GM12875 (cell line): ENCODE measurements around the gene VCAN.

ENCODE experiments used
- H3K4me3 ChIP-seq: one replicate; pipeline ENCODE4 v1.5.1; 2011; ENCODE audit warnings: low read depth, low read length, control low read depth
- TF ChIP-seq, protein P1 (sequence below): IDR thresholded peaks from 2 replicates; pipeline ENCODE4 v1.5.1; 2011; ENCODE audit warnings: low read depth, mild to moderate bottlenecking, control low read depth, inconsistent platforms, low read length, moderate library complexity, borderline replicate concordance; ENCODE audit not compliant: insufficient read depth

VCAN gene

DNA sequence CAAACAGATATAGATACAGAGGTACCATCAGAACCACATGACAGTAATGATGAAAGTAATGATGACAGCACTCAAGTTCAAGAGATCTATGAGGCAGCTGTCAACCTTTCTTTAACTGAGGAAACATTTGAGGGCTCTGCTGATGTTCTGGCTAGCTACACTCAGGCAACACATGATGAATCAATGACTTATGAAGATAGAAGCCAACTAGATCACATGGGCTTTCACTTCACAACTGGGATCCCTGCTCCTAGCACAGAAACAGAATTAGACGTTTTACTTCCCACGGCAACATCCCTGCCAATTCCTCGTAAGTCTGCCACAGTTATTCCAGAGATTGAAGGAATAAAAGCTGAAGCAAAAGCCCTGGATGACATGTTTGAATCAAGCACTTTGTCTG is 69.2 kb downstream of the VCAN start:
- no peak overlapping the region for H3K4me3 ChIP-seq
- TF ChIP-seq, protein P1, sequence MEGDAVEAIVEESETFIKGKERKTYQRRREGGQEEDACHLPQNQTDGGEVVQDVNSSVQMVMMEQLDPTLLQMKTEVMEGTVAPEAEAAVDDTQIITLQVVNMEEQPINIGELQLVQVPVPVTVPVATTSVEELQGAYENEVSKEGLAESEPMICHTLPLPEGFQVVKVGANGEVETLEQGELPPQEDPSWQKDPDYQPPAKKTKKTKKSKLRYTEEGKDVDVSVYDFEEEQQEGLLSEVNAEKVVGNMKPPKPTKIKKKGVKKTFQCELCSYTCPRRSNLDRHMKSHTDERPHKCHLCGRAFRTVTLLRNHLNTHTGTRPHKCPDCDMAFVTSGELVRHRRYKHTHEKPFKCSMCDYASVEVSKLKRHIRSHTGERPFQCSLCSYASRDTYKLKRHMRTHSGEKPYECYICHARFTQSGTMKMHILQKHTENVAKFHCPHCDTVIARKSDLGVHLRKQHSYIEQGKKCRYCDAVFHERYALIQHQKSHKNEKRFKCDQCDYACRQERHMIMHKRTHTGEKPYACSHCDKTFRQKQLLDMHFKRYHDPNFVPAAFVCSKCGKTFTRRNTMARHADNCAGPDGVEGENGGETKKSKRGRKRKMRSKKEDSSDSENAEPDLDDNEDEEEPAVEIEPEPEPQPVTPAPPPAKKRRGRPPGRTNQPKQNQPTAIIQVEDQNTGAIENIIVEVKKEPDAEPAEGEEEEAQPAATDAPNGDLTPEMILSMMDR: no peak

DNA sequence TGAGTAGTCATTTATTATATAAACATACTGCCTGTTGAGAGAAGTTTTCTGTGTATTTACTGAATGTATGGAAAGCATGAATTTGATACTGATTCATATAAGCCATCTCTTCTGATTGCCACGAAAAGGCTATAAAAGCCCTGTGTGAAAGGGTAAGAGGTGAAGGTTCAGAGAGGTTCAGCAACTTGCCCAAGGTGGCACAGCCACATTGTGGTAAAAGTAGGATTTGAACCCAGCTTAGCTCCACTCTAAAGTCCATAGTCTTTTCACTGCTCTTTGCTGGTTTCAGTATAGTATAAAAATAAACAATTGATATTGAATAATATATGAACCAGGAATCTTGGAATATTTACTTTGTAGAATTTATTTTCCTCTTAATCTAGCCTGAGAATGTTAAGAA is 71.3 kb downstream of the VCAN start:
- no peak overlapping the region for H3K4me3 ChIP-seq

DNA sequence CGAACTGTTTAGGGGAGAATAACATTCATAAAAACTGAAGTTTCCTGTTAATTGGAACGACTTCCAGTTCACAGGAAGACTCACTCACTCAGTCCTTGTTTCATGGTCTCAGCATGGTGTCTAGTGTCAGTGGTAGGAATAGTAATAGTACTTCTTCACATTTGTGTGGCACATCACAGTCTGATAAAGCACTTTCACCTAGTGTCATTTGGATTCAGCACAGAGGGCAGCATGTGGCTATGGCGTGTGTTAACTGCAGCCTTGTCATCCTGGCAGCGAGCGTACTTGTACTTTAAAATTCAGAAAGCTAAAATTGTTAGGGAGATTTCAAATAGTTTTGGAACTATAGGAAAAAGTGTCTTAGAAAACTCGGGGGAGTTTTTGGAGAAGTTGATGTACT is 72.4 kb downstream of the VCAN start:
- TF ChIP-seq, protein P1: no peak

More for the DNA sequence above, 71.3 kb downstream of the VCAN start:
- TF ChIP-seq, protein P1: no peak

DNA sequence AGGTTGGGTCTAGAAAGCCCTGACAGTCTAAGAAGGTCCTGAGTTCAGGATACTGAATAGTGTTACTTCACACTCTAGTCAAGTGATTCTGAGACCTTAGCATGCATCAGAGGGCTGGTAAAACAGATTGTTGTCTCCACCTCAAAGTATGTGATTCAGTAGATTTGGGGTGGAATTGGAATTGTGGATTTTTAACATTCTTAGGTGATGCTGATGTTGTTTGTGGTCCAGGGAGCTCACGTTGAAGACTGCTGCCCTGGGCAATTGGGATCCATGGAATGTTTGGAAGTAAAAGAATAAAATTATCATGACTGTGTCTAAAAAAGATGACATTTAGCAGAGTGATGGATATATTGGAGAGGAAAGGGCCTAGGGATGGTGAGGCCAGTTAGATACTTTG is 75.6 kb downstream of the VCAN start:
- no peak overlapping the region for H3K4me3 ChIP-seq
- TF ChIP-seq, protein P1: no peak

More for the DNA sequence above, 72.4 kb downstream of the VCAN start:
- H3K4me3 ChIP-seq: no peak overlapping the region

DNA sequence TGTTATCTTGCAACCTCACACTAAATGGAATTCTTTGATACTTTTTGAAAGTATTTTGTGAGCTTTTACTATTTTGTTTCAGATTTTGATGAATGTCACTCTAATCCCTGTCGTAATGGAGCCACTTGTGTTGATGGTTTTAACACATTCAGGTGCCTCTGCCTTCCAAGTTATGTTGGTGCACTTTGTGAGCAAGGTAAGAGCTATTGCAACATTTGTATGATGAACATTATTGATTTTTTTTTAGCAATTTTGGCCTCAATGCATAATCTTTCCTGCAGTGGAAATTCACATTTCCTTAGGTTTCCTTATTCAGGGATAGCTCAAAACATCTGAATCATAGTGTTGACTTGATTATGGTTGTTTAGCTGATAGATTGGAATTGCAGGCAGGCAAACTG is 76.3 kb downstream of the VCAN start:
- no peak overlapping the region for H3K4me3 ChIP-seq
- TF ChIP-seq, protein P1: no peak

DNA sequence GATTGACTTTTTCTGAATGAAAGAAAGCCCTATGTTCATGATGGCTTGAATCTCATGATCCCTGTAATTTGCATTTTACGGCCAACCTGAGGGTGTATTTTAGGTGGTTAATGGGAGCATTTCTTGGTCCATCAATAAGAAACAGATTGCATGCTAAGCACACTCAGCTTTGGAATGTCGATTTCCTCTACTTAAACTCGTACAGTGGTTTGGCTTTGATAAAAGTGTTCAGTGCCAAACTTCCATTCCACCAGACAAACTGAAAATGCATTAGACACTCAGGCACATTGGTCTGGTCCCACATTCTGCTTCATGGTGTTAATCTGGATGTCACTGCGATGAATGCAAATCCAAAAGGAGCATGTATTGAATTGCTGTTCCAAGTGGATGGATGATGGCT is 77.0 kb downstream of the VCAN start:
- no peak overlapping the region for H3K4me3 ChIP-seq
- TF ChIP-seq, protein P1: no peak

DNA sequence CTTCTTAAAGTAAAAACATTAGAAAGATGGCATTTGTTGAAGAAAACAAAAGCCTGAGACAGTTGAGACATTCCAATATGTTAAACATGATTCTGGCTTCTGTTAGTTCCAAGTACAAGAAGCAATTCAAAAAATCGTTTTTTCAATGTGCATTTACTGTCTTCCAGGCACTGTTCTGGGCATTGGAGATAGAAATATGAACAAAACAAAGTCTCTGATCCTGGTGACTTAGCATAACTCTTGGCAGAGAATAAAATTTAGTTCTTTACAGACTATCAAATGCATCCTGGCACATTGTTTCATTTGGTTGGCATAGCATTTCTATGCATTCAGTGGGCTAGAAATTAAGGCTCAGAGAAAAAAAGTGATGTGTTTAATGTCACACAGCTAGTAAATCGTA is 77.5 kb downstream of the VCAN start:
- TF ChIP-seq, protein P1: no peak

More for the DNA sequence above, 77.5 kb downstream of the VCAN start:
- H3K4me3 ChIP-seq: no peak overlapping the region
